ENCODE measurements around the gene PLD2.

GRCh38 chr17:4839221-4839620 is 32.3 kb downstream of the PLD2 start:
- TF ChIP-seq, protein P1, sequence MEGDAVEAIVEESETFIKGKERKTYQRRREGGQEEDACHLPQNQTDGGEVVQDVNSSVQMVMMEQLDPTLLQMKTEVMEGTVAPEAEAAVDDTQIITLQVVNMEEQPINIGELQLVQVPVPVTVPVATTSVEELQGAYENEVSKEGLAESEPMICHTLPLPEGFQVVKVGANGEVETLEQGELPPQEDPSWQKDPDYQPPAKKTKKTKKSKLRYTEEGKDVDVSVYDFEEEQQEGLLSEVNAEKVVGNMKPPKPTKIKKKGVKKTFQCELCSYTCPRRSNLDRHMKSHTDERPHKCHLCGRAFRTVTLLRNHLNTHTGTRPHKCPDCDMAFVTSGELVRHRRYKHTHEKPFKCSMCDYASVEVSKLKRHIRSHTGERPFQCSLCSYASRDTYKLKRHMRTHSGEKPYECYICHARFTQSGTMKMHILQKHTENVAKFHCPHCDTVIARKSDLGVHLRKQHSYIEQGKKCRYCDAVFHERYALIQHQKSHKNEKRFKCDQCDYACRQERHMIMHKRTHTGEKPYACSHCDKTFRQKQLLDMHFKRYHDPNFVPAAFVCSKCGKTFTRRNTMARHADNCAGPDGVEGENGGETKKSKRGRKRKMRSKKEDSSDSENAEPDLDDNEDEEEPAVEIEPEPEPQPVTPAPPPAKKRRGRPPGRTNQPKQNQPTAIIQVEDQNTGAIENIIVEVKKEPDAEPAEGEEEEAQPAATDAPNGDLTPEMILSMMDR (IDR thresholded peaks at IDR 0.05), result no peak
- TF ChIP-seq POLR2A (IDR thresholded peaks at IDR 0.05), result no peak
- TF ChIP-seq EP300 (IDR thresholded peaks at IDR 0.05), result no peak
- TF ChIP-seq POLR2AphosphoS5 (IDR thresholded peaks at IDR 0.05), result no peak

Measured in gastroesophageal sphincter (tissue), 3 donors.